K562 (cell line): ENCODE data around the gene MAP3K14. TPM values are rescaled to one million over a fixed set of nuclear protein-coding genes. Genes with fewer than 3 reads are reported as not detected.
A peak's percentile ranks its signal among the peaks of the same experiment; 100 is the strongest.

Experiments
- CBFA2T3 ChIP-seq: fragments of 450-650 bp; IDR thresholded peaks from 2 replicates; pipeline ENCODE4 v1.6.1; 2017
- CBX2 ChIP-seq: fragments of 200-600 bp; sonication (generic); IDR thresholded peaks from one replicate; pipeline ENCODE4 v1.6.1; 2012; ENCODE audit warnings: mild to moderate bottlenecking, low read length, inconsistent platforms; ENCODE audit not compliant: insufficient read depth, poor library complexity, severe bottlenecking
- CBX8 ChIP-seq: fragments of 200-600 bp; sonication (generic); IDR thresholded peaks from 2 replicates; pipeline ENCODE4 v1.6.1; 2012; ENCODE audit warnings: borderline replicate concordance, mixed run types, low read depth, mild to moderate bottlenecking, moderate library complexity, mixed read lengths, low read length, control low read depth, inconsistent platforms; ENCODE audit not compliant: poor library complexity, severe bottlenecking; ENCODE audit errors: extremely low read depth
- CREBBP ChIP-seq: IDR thresholded peaks from one replicate; pipeline ENCODE4 v1.6.1; 2012; ENCODE audit warnings: low read depth, mild to moderate bottlenecking, control low read depth, inconsistent platforms, low read length
- CTCF ChIP-seq, 3 experiments: IDR thresholded peaks in 2 of 3; conservative IDR thresholded peaks in 1 of 3; 2 replicates each; pipeline ENCODE4 v1.5.1; 2011 to 2012; ENCODE audit warnings: low read length in 3 of 3, mild to moderate bottlenecking in 3 of 3, control low read depth in 2 of 3, improper control_type of control experiment in 1 of 3, inconsistent platforms in 1 of 3, low read depth in 1 of 3, mixed read lengths in 1 of 3, moderate library complexity in 1 of 3; ENCODE audit not compliant: insufficient read depth in 2 of 3
- DNMT1 ChIP-seq: fragments of 450-650 bp; IDR thresholded peaks from 2 replicates; pipeline ENCODE4 v1.6.1; 2016; ENCODE audit warnings: antibody characterized with exemption, mild to moderate bottlenecking
- HMGN3 ChIP-seq: IDR thresholded peaks from 2 replicates; pipeline ENCODE4 v1.6.1; 2011; ENCODE audit warnings: borderline replicate concordance, low read depth, mild to moderate bottlenecking, mixed read lengths, low read length; ENCODE audit not compliant: insufficient read length; ENCODE audit errors: extremely low read depth
- KLF10 ChIP-seq: fragments of 250-450 bp; sonication (Bioruptor Pico); IDR thresholded peaks from 2 replicates; pipeline ENCODE4 v1.6.1; 2021; ENCODE audit warnings: matching md5 sums
- LCOR ChIP-seq: sonication (generic); formaldehyde crosslinking; IDR thresholded peaks from 2 replicates; pipeline ENCODE4 v1.8.0; 2022; ENCODE audit warnings: mild to moderate bottlenecking, missing genetic modification reagents
- MXI1 ChIP-seq: IDR thresholded peaks from 2 replicates; pipeline ENCODE4 v1.6.1; 2011; ENCODE audit warnings: low read depth, mild to moderate bottlenecking, improper control_type of control experiment, low read length
- NFRKB ChIP-seq: fragments of 450-650 bp; IDR thresholded peaks from 2 replicates; pipeline ENCODE4 v1.6.1; 2016; ENCODE audit warnings: low read depth
- OTX1 ChIP-seq: fragments of 450-650 bp; formaldehyde crosslinking; IDR thresholded peaks from 2 replicates; pipeline ENCODE4 v1.4.0; 2022; ENCODE audit warnings: mild to moderate bottlenecking
- PHF21A ChIP-seq: fragments of 450-650 bp; IDR thresholded peaks from 2 replicates; pipeline ENCODE4 v1.6.1; 2017; ENCODE audit warnings: low read depth, borderline replicate concordance
- POLR2AphosphoS2 ChIP-seq: IDR thresholded peaks from 2 replicates; pipeline ENCODE4 v1.6.1; 2012; ENCODE audit warnings: low read length, improper control_type of control experiment
- RAD21 ChIP-seq, 2 experiments: fragments of 250-450 bp in 1 of 2; fragments of 450-650 bp in 1 of 2; sonication (Bioruptor Pico) in 1 of 2; formaldehyde crosslinking in 1 of 2; IDR thresholded peaks in 1 of 2; conservative IDR thresholded peaks in 1 of 2; 2 replicates each; pipeline versions ENCODE4 v1.4.0 to v1.8.0; 2020 to 2022; ENCODE audit warnings: mild to moderate bottlenecking in 2 of 2, moderate library complexity in 1 of 2
- RB1 ChIP-seq: fragments of 450-650 bp; IDR thresholded peaks from 2 replicates; pipeline ENCODE4 v1.6.1; 2017; ENCODE audit warnings: low read depth, mild to moderate bottlenecking
- RBM22 ChIP-seq: fragments of 200-400 bp; formaldehyde crosslinking; IDR thresholded peaks from 2 replicates; pipeline ENCODE4 v1.6.1; 2018; ENCODE audit warnings: low read length, low read depth; ENCODE audit not compliant: poor library complexity, severe bottlenecking
- SMC3 ChIP-seq: conservative IDR thresholded peaks from 2 replicates; pipeline ENCODE4 v1.6.1; 2011; ENCODE audit warnings: low read depth, low read length, improper control_type of control experiment; ENCODE audit not compliant: insufficient read depth
- YY1 ChIP-seq, 3 experiments: IDR thresholded peaks; 2 replicates each; pipeline ENCODE4 v1.6.1; 2011; ENCODE audit warnings: low read length in 2 of 3, mild to moderate bottlenecking in 2 of 3, moderate library complexity in 2 of 3, borderline replicate concordance in 1 of 3, control low read depth in 1 of 3, low read depth in 1 of 3; ENCODE audit not compliant: insufficient read depth in 3 of 3, insufficient replicate concordance in 2 of 3, control insufficient read depth in 1 of 3, insufficient read length in 1 of 3; ENCODE audit errors: extremely low read depth in 1 of 3
- polyA plus RNA-seq, 8 experiments: library from polyadenylated mRNA; depleted of rRNA in 4 of 8; stranded (reverse) in 5 of 8; unstranded in 3 of 8; fragments of >200 nt; fragmentation: Nextera tagmentation in 2 of 8; fragmentation: Illumina TruSeq in 1 of 8; extraction: Ambion mirVana in 2 of 8; extraction: Trizol in 1 of 8; gene quantifications; 2 replicates each; pipeline versions ENCODE4 v1.2.1 to v1.2.3, GENCODE V29; 2011 to 2014; ENCODE audit warnings: inconsistent platforms in 1 of 8, missing spikeins in 1 of 8
- total RNA-seq, 7 experiments: library from RNA; depleted of rRNA in 6 of 7; stranded (reverse); fragments of >200 nt in 6 of 7; fragmentation: Illumina TruSeq in 2 of 7; extraction: Trizol in 2 of 7; gene quantifications; 2 replicates each; pipeline versions ENCODE4 v1.2.1 to v1.2.3, GENCODE V29; 2011 to 2021; ENCODE audit warnings: low replicate concordance in 1 of 7
- TF ChIP-seq, protein P1 (sequence below): sonication (generic); IDR thresholded peaks from 2 replicates; pipeline ENCODE4 v1.6.1; 2016

Gene MAP3K14
- total and polyA plus RNA-seq, 9 of the 15 experiments (the other 6 are each of a cell fraction or from before 2014, with no cell fraction given), result 0.45 to 8.7 (median 3.2) TPM

- TF ChIP-seq CTCF (IDR thresholded peaks at IDR 0.05 in 2 of 3, conservative IDR thresholded peaks at IDR 0.05 in 1 of 3; ENCODE audit: insufficient read depth in 2 of 3, low read depth in 1 of 3, low read length in 3 of 3), result no peak
- TF ChIP-seq, protein P1, sequence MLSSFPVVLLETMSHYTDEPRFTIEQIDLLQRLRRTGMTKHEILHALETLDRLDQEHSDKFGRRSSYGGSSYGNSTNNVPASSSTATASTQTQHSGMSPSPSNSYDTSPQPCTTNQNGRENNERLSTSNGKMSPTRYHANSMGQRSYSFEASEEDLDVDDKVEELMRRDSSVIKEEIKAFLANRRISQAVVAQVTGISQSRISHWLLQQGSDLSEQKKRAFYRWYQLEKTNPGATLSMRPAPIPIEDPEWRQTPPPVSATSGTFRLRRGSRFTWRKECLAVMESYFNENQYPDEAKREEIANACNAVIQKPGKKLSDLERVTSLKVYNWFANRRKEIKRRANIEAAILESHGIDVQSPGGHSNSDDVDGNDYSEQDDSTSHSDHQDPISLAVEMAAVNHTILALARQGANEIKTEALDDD, result no peak
- no peak for TF ChIP-seq SMC3
- no peak for TF ChIP-seq CBX2
- no peak for TF ChIP-seq NFRKB
- peak; percentile 47 for TF ChIP-seq RBM22
- TF ChIP-seq OTX1 (CRISPR knock-in tag), result no peak
- TF ChIP-seq CREBBP, result no peak
- no peak for TF ChIP-seq KLF10 (CRISPR knock-in tag)
- no peak for TF ChIP-seq POLR2AphosphoS2
- no peak for TF ChIP-seq CBX8
- no peak for TF ChIP-seq RB1
- no peak for TF ChIP-seq LCOR (CRISPR knock-in tag)
- TF ChIP-seq PHF21A, result no peak
- TF ChIP-seq RAD21 (CRISPR knock-in tag; conservative IDR thresholded peaks at IDR 0.05 in 1 of 2, IDR thresholded peaks at IDR 0.05 in 1 of 2), result no peak
- TF ChIP-seq DNMT1, result no peak
- TF ChIP-seq HMGN3, result peak; percentile 29
- TF ChIP-seq CBFA2T3, result 0 out of 2 replicates have a peak, but pooled peaks have one; percentile 5
- TF ChIP-seq YY1 (IDR thresholded peaks at IDR 0.05; ENCODE audit: borderline replicate concordance in 1 of 3, control insufficient read depth in 1 of 3, extremely low read depth in 1 of 3, insufficient read depth in 3 of 3, insufficient read length in 1 of 3, insufficient replicate concordance in 2 of 3, low read depth in 1 of 3, low read length in 2 of 3), result no peak
- no peak for TF ChIP-seq MXI1
Measured at GRCh38 chr17:45261577-45262515, 55.0 kb downstream of the MAP3K14 start, which contains the start of gene SPATA32 (continued).
